HT1080 (cell line): ENCODE data around the gene AKT3. TPM values are rescaled to one million over a fixed set of nuclear protein-coding genes. Genes with fewer than 3 reads are reported as not detected.
A peak's percentile ranks its signal among the peaks of the same experiment; 100 is the strongest.
"Not testable (repeated sequence)": the region's sequence is repeated elsewhere in the genome, so short reads cannot be mapped to it uniquely, and the experiment has no call there.

Experiments used
- DNase-seq: peaks from one replicate; pipeline ENCODE4 v3.0.0-alpha.2; 2015; ENCODE audit warnings: low read depth
- total RNA-seq: library from RNA; depleted of rRNA; stranded (reverse); fragments of >200 nt; shearing (Covaris generic); gene quantifications from 2 replicates; pipeline ENCODE4 v1.2.3, GENCODE V29; 2014

Gene AKT3
- total RNA-seq, 1 experiment from 2014 or later, result 15.4 TPM

- DNase-seq, result peak; percentile 73
These were observed 7.0 kb downstream of the AKT3 start for GRCh38 chr1:243842978-243843511.

GRCh38 chr1:243842161-243842560 is 7.9 kb downstream of the AKT3 start:
- DNase-seq, result no peak

GRCh38 chr1:243841507-243841906 is 8.5 kb downstream of the AKT3 start:
- DNase-seq, result no peak

- DNase-seq, result no peak
These were observed 12.0 kb downstream of the AKT3 start for GRCh38 chr1:243837907-243838535.

- DNase-seq, result no peak
These were observed 15.9 kb downstream of the AKT3 start for GRCh38 chr1:243834130-243834529.

GRCh38 chr1:243831463-243831862 is 18.6 kb downstream of the AKT3 start:
- DNase-seq, result no peak

GRCh38 chr1:243827206-243827605 is 22.8 kb downstream of the AKT3 start:
- DNase-seq, result no peak

- not testable (repeated sequence) for DNase-seq
These were observed 25.1 kb downstream of the AKT3 start for GRCh38 chr1:243824907-243825306.

GRCh38 chr1:243821177-243821680 is 28.8 kb downstream of the AKT3 start:
- no peak for DNase-seq

GRCh38 chr1:243819438-243819839 is 30.6 kb downstream of the AKT3 start:
- no peak for DNase-seq

GRCh38 chr1:243818978-243819377 is 31.1 kb downstream of the AKT3 start:
- no peak for DNase-seq

GRCh38 chr1:243814718-243815117 is 35.3 kb downstream of the AKT3 start:
- no peak for DNase-seq

- not testable (repeated sequence) for DNase-seq
These were observed 42.7 kb downstream of the AKT3 start for GRCh38 chr1:243807346-243807745.

- no peak for DNase-seq
These were observed 43.7 kb downstream of the AKT3 start for GRCh38 chr1:243806310-243806709.

GRCh38 chr1:243802736-243803135 is 47.3 kb downstream of the AKT3 start:
- DNase-seq, result no peak

- no peak for DNase-seq
These were observed 48.7 kb downstream of the AKT3 start for GRCh38 chr1:243801378-243801777.

- no peak for DNase-seq
These were observed 50.1 kb downstream of the AKT3 start for GRCh38 chr1:243799908-243800307.

- peak; percentile 94 for DNase-seq
These were observed 51.3 kb downstream of the AKT3 start for GRCh38 chr1:243798726-243799125.

- no peak for DNase-seq
These were observed 54.0 kb downstream of the AKT3 start for GRCh38 chr1:243796016-243796415.

GRCh38 chr1:243793298-243793697 is 56.7 kb downstream of the AKT3 start:
- no peak for DNase-seq

- no peak for DNase-seq
These were observed 57.2 kb downstream of the AKT3 start for GRCh38 chr1:243792891-243793290.

- no peak for DNase-seq
These were observed 57.6 kb downstream of the AKT3 start for GRCh38 chr1:243792401-243792800.

GRCh38 chr1:243791586-243792267 is 58.3 kb downstream of the AKT3 start:
- DNase-seq, result no peak
